A549 (cell line): ENCODE results near the gene ATXN3L. TPM values are rescaled to one million over a fixed set of nuclear protein-coding genes. Genes with fewer than 3 reads are reported as not detected.

Source experiments
- ATAC-seq, 2 experiments: fragments of 200-7000 bp in 1 of 2; fragments of >200 bp in 1 of 2; cut with Nextera tagmentation in 1 of 2; cut with Tn5 transposase in 1 of 2; 3 replicates each; pipeline versions ENCODE4 v1.8.0 to v1.9.1; 2018 to 2020; ENCODE audit warnings: mild to moderate bottlenecking in 1 of 2, moderate library complexity in 1 of 2
- CTCF ChIA-PET: fragments of 300-600 bp; sonication (Branson Sonifier 250); formaldehyde crosslinking; extraction: SDS; loops from one replicate; lab custom pipeline; 2021; ENCODE audit warnings: antibody characterized with exemption, inconsistent platforms; lab: Yijun Ruan, JAX
- POLR2A ChIA-PET: fragments of 350-600 bp; formaldehyde crosslinking; extraction: SDS; loops from one replicate; lab custom pipeline; 2021; ENCODE audit warnings: antibody characterized with exemption, inconsistent platforms; lab: Yijun Ruan, JAX
- DNase-seq, 2 experiments: peaks; one replicate each; pipeline versions ENCODE4 v3.0.0 to v3.0.0-alpha.2; 2011 to 2016; ENCODE audit warnings: low read depth in 1 of 2, low spot score in 1 of 2
- FAIRE-seq: peaks from 2 replicates; lab custom pipeline; 2011; peaks lifted over from hg19 to GRCh38; lab: Jason Lieb, UNC
- H3K27ac ChIP-seq, 2 experiments: fragments of >200 bp; sonication (Bioruptor Twin); formaldehyde crosslinking; 3 replicates each; pipeline ENCODE4 v1.5.1; 2016 to 2017
- H3K4me1 ChIP-seq: fragments of >200 bp; sonication (Bioruptor Twin); formaldehyde crosslinking; 3 replicates; pipeline ENCODE4 v1.6.1; 2016
- H3K4me2 ChIP-seq: fragments of >200 bp; sonication (Bioruptor Twin); formaldehyde crosslinking; 3 replicates; pipeline ENCODE4 v1.6.1; 2016
- H3K4me3 ChIP-seq: fragments of >200 bp; sonication (Bioruptor Twin); formaldehyde crosslinking; 3 replicates; pipeline ENCODE4 v1.5.1; 2016
- H3K9me3 ChIP-seq: fragments of >200 bp; sonication (Bioruptor Twin); formaldehyde crosslinking; 3 replicates; pipeline ENCODE4 v1.6.1; 2016
- BHLHE40 ChIP-seq: IDR thresholded peaks from 2 replicates; pipeline ENCODE4 v1.6.1; 2012; ENCODE audit warnings: low read depth, low read length, inconsistent platforms
- CBX2 ChIP-seq: fragments of 200-600 bp; sonication (generic); IDR thresholded peaks from 2 replicates; pipeline ENCODE4 v1.6.1; 2016; ENCODE audit warnings: low read depth, mild to moderate bottlenecking, borderline replicate concordance
- CBX8 ChIP-seq: fragments of 200-600 bp; sonication (generic); IDR thresholded peaks from 2 replicates; pipeline ENCODE4 v1.6.1; 2016
- CEBPB ChIP-seq, 2 experiments: fragments of >200 bp in 1 of 2; sonication (Bioruptor Twin) in 1 of 2; formaldehyde crosslinking in 1 of 2; IDR thresholded peaks; 2 replicates each; pipeline ENCODE4 v1.6.1; 2012 to 2016
- CHD4 ChIP-seq: fragments of 200-600 bp; sonication (generic); IDR thresholded peaks from 2 replicates; pipeline ENCODE4 v1.6.1; 2016; ENCODE audit warnings: antibody characterized with exemption, mild to moderate bottlenecking, borderline replicate concordance
- EHMT2 ChIP-seq: fragments of 200-600 bp; sonication (generic); IDR thresholded peaks from 2 replicates; pipeline ENCODE4 v1.6.1; 2016; ENCODE audit warnings: antibody characterized with exemption, low read depth, mild to moderate bottlenecking, moderate library complexity
- ESRRA ChIP-seq: fragments of 150-350 bp; IDR thresholded peaks from 2 replicates; pipeline ENCODE4 v1.6.1; 2014; ENCODE audit warnings: mild to moderate bottlenecking, low read length, borderline replicate concordance
- FOSB ChIP-seq: fragments of 250-450 bp; sonication (Bioruptor Pico); IDR thresholded peaks from 2 replicates; pipeline ENCODE4 v1.5.0; 2020; ENCODE audit warnings: mild to moderate bottlenecking, moderate library complexity
- HDAC2 ChIP-seq: fragments of 200-600 bp; sonication (generic); IDR thresholded peaks from 2 replicates; pipeline ENCODE4 v1.6.1; 2016
- HOXB5 ChIP-seq: fragments of 250-450 bp; sonication (Bioruptor Pico); IDR thresholded peaks from 2 replicates; pipeline ENCODE4 v1.5.0; 2020; ENCODE audit warnings: mild to moderate bottlenecking, moderate library complexity
- KDM5A ChIP-seq: fragments of 200-600 bp; sonication (generic); IDR thresholded peaks from 2 replicates; pipeline ENCODE4 v1.6.1; 2016; ENCODE audit warnings: antibody characterized with exemption, mild to moderate bottlenecking
- MAZ ChIP-seq: fragments of 150-350 bp; IDR thresholded peaks from 2 replicates; pipeline ENCODE4 v1.6.1; 2014; ENCODE audit warnings: antibody characterized with exemption, low read depth, low read length, borderline replicate concordance
- NPAS2 ChIP-seq: fragments of 250-450 bp; sonication (Bioruptor Pico); IDR thresholded peaks from 2 replicates; pipeline ENCODE4 v1.8.0; 2022; ENCODE audit warnings: mild to moderate bottlenecking, moderate library complexity, borderline replicate concordance
- PHF8 ChIP-seq: fragments of 200-600 bp; sonication (generic); IDR thresholded peaks from 2 replicates; pipeline ENCODE4 v1.6.1; 2016; ENCODE audit warnings: low read depth, mild to moderate bottlenecking, antibody characterized with exemption, moderate library complexity, borderline replicate concordance
- POLR2AphosphoS2 ChIP-seq: conservative IDR thresholded peaks from 2 replicates; pipeline ENCODE4 v1.6.1; 2012; ENCODE audit warnings: low read length, improper control_type of control experiment, inconsistent platforms
- RCOR1 ChIP-seq: fragments of 150-350 bp; IDR thresholded peaks from 2 replicates; pipeline ENCODE4 v1.6.1; 2014; ENCODE audit warnings: antibody characterized with exemption, low read length, low read depth
- RFX5 ChIP-seq: fragments of 450-650 bp; IDR thresholded peaks from 2 replicates; pipeline ENCODE4 v1.7.1; 2014; ENCODE audit warnings: antibody characterized with exemption, mild to moderate bottlenecking, moderate library complexity
- TP53 ChIP-seq: fragments of 250-450 bp; sonication (Bioruptor Pico); IDR thresholded peaks from 2 replicates; pipeline ENCODE4 v1.5.0; 2021; ENCODE audit warnings: mild to moderate bottlenecking, moderate library complexity
- ZC3H11A ChIP-seq: fragments of 450-650 bp; IDR thresholded peaks from 2 replicates; pipeline ENCODE4 v1.6.1; 2014; ENCODE audit warnings: antibody characterized with exemption, mild to moderate bottlenecking
- ZFP36 ChIP-seq: fragments of 450-650 bp; IDR thresholded peaks from 2 replicates; pipeline ENCODE4 v1.6.1; 2014; ENCODE audit warnings: borderline replicate concordance; ENCODE audit not compliant: partially characterized antibody
- ZNF302 ChIP-seq: fragments of 250-450 bp; sonication (Bioruptor Pico); IDR thresholded peaks from 2 replicates; pipeline ENCODE4 v1.9.0; 2021; ENCODE audit warnings: inconsistent platforms, mild to moderate bottlenecking, moderate library complexity
- ZSCAN20 ChIP-seq: fragments of 250-450 bp; sonication (Bioruptor Pico); IDR thresholded peaks from 2 replicates; pipeline ENCODE4 v1.8.0; 2022; ENCODE audit warnings: mild to moderate bottlenecking, moderate library complexity
- WGBS: methylation state at CpG from one replicate; pipeline ENCODE4 v1.1.6; 2017; ENCODE audit errors: missing lambda C conversion rate; 5-methylcytosine and 5-hydroxymethylcytosine counted together
- polyA plus RNA-seq, 4 experiments: library from polyadenylated mRNA; depleted of rRNA in 3 of 4; stranded (reverse); fragments of >200 nt; fragmentation: RNase III in 1 of 4; extraction: RNeasy Plus Mini Kit Qiagen cat#74134 plus additional on column Dnase treatment in 1 of 4; gene quantifications; 2 replicates in 3 of 4; 3 replicates in 1 of 4; pipeline ENCODE4 v1.2.3, GENCODE V29; 2011 to 2017
- TF ChIP-seq, protein P1 (sequence below): fragments of >200 bp; sonication (Bioruptor Twin); formaldehyde crosslinking; IDR thresholded peaks from 3 replicates; pipeline ENCODE4 v1.6.1; 2016
- TF ChIP-seq, protein P2 (sequence below): IDR thresholded peaks from 2 replicates; pipeline ENCODE4 v1.6.1; 2012
- TF ChIP-seq, protein P3 (sequence below): fragments of 150-350 bp; IDR thresholded peaks from 2 replicates; pipeline ENCODE4 v1.6.1; 2014; ENCODE audit warnings: low read depth, mild to moderate bottlenecking, low read length
- TF ChIP-seq, protein P4 (sequence below): IDR thresholded peaks from 2 replicates; pipeline ENCODE4 v1.6.1; 2012; ENCODE audit warnings: low read depth, borderline replicate concordance
- TF ChIP-seq, protein P5 (sequence below): fragments of 450-650 bp; IDR thresholded peaks from 2 replicates; pipeline ENCODE4 v1.6.1; 2014; ENCODE audit warnings: antibody characterized with exemption
- TF ChIP-seq, protein P6 (sequence below): fragments of >200 bp; sonication (Bioruptor Twin); formaldehyde crosslinking; IDR thresholded peaks from 2 replicates; pipeline ENCODE4 v1.6.1; 2016

ATXN3L gene
- polyA plus RNA-seq, 2 of the 4 experiments (the other 2 are of a cell fraction): not detected

DNA sequence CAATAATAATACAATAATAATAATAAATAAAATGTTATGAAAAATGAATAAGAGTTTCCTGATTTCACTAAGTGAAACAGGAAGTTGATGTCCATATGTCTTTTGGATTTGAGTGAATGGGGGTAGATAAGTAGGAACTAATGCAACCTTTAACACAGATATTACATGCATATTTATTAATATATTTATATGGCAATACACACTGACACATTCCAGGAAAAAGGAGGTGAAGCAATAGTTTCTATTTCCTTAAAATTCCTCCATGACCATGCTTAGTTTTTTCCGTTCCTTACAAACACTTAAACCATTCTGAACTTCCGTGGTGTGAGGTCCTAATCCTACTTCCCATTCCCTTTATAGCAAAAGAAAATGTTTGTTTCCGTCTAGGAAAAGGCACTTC is 48.3 kb downstream of the ATXN3L start:
- Histone ChIP-seq H3K4me2 (no peak overlapping the region), H3K27ac (no peak overlapping the region), H3K9me3 (no peaks in the 10 kb centered on the region), H3K4me3 (no peak overlapping the region), H3K4me1 (no peaks in the 10 kb centered on the region)
- TF ChIP-seq HOXB5 (CRISPR knock-in tag) (no peak), NPAS2 (no peak), CBX8 (no peak), RCOR1 (no peak), CHD4 (no peak), ZFP36 (no peak), TP53 (CRISPR knock-in tag) (no peak), BHLHE40 (no peak), PHF8 (no peak), RFX5 (no peak), CBX2 (no peak)
- TF ChIP-seq, protein P1, sequence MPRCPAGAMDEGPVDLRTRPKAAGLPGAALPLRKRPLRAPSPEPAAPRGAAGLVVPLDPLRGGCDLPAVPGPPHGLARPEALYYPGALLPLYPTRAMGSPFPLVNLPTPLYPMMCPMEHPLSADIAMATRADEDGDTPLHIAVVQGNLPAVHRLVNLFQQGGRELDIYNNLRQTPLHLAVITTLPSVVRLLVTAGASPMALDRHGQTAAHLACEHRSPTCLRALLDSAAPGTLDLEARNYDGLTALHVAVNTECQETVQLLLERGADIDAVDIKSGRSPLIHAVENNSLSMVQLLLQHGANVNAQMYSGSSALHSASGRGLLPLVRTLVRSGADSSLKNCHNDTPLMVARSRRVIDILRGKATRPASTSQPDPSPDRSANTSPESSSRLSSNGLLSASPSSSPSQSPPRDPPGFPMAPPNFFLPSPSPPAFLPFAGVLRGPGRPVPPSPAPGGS: no peak
- FAIRE-seq (no peak), ATAC-seq (no peak), DNase-seq (no peak)
- ChIA-PET POLR2A (no interaction called here), CTCF (no interaction called here)
- 86% methylated on average over 3 of the region's 3 CpGs for WGBS

DNA sequence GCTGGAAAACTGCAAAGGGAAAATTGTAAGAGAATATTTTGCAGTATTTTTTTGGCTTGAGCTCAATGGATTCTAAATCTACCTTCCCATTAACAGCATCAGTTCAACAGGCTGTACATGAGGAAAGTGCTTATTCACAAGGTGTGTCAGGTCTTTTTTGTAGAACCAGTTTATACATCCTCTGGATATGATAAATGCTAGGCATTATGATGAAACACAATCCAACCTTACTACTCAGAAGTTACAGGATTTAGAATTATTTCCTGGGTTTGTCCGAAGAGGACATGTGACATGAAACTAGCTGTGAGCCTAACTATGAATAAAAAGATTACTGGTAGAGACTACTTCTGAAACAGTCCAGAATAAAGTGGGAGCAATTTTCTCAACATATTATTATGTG is 49.5 kb downstream of the ATXN3L start:
- DNase-seq (no peak), ATAC-seq (no peak), FAIRE-seq (no peak)
- TF ChIP-seq POLR2AphosphoS2 (no peak), ZNF302 (no peak), ZSCAN20 (CRISPR knock-in tag) (no peak), ZC3H11A (no peak), CEBPB (IDR thresholded peaks at IDR 0.05) (no peak), ZFP36 (no peak), HDAC2 (no peak), CHD4 (no peak), FOSB (CRISPR knock-in tag) (no peak), MAZ (no peak), KDM5A (no peak), NPAS2 (no peak), PHF8 (no peak), EHMT2 (no peak), ESRRA (no peak)
- TF ChIP-seq, protein P2, sequence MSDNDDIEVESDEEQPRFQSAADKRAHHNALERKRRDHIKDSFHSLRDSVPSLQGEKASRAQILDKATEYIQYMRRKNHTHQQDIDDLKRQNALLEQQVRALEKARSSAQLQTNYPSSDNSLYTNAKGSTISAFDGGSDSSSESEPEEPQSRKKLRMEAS: no peak
- TF ChIP-seq, protein P3, sequence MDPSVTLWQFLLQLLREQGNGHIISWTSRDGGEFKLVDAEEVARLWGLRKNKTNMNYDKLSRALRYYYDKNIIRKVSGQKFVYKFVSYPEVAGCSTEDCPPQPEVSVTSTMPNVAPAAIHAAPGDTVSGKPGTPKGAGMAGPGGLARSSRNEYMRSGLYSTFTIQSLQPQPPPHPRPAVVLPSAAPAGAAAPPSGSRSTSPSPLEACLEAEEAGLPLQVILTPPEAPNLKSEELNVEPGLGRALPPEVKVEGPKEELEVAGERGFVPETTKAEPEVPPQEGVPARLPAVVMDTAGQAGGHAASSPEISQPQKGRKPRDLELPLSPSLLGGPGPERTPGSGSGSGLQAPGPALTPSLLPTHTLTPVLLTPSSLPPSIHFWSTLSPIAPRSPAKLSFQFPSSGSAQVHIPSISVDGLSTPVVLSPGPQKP: no peak
- TF ChIP-seq, protein P4, sequence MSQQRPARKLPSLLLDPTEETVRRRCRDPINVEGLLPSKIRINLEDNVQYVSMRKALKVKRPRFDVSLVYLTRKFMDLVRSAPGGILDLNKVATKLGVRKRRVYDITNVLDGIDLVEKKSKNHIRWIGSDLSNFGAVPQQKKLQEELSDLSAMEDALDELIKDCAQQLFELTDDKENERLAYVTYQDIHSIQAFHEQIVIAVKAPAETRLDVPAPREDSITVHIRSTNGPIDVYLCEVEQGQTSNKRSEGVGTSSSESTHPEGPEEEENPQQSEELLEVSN: no peak
- TF ChIP-seq, protein P5, sequence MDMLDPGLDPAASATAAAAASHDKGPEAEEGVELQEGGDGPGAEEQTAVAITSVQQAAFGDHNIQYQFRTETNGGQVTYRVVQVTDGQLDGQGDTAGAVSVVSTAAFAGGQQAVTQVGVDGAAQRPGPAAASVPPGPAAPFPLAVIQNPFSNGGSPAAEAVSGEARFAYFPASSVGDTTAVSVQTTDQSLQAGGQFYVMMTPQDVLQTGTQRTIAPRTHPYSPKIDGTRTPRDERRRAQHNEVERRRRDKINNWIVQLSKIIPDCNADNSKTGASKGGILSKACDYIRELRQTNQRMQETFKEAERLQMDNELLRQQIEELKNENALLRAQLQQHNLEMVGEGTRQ: no peak
- TF ChIP-seq, protein P6, sequence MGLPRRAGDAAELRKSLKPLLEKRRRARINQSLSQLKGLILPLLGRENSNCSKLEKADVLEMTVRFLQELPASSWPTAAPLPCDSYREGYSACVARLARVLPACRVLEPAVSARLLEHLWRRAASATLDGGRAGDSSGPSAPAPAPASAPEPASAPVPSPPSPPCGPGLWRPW: no peak
- 85% methylated on average over 1 of the region's 1 CpG for WGBS
- POLR2A ChIA-PET: no interaction called here
- no peak overlapping the region for H3K4me3 ChIP-seq
- no peaks in the 10 kb centered on the region for H3K9me3 ChIP-seq
- H3K4me1 ChIP-seq: no peaks in the 10 kb centered on the region
- no peak overlapping the region for H3K4me2 ChIP-seq
- CTCF ChIA-PET: interaction anchor here (1.0 kb wide), 1 partner anchor 320 kb away, joined by 3 read pairs; no protein-coding TSS in a partner anchor
- H3K27ac ChIP-seq: peak overlapping the region in 1 of 2 experiments; percentile 37; a peak in 1 of 6 replicates
